ENCODE results near the gene PPIE.

DNA sequence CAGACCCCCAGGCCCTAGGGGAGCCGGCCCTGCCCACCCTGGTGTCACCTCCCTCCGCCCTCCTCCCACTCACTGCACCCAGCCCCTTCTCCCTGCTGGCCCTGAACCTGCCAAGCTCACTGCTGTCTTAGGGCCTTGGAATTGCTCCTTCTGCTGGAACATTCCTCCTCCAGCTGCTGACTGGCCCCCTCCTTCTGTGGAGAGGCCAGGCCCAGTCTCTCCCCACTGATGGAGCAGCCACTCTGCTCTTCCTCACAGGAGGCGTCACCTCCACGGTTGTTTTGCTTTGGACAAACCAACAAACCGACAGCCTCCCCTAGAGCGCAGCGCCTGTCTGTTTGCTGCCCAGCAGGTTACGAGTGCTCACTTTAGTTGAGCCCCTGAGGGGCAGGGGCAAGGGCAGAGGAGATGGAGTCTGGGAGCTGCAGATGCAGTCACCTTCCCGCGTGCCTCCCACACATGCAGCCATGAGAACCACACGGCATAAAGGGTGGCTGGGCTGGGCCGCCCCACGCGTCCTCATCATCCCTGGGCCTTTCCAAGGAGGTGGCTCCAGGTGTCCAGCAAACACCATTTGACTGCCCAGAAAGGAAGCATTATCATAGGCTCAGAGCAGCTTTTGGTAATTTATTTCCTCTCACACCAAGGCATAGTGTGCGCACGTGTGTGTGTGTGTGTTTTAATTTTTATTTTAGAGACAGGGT is 23.0 kb downstream of the PPIE start:
- TF ChIP-seq, protein P1, sequence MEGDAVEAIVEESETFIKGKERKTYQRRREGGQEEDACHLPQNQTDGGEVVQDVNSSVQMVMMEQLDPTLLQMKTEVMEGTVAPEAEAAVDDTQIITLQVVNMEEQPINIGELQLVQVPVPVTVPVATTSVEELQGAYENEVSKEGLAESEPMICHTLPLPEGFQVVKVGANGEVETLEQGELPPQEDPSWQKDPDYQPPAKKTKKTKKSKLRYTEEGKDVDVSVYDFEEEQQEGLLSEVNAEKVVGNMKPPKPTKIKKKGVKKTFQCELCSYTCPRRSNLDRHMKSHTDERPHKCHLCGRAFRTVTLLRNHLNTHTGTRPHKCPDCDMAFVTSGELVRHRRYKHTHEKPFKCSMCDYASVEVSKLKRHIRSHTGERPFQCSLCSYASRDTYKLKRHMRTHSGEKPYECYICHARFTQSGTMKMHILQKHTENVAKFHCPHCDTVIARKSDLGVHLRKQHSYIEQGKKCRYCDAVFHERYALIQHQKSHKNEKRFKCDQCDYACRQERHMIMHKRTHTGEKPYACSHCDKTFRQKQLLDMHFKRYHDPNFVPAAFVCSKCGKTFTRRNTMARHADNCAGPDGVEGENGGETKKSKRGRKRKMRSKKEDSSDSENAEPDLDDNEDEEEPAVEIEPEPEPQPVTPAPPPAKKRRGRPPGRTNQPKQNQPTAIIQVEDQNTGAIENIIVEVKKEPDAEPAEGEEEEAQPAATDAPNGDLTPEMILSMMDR (IDR thresholded peaks at IDR 0.05), result no peak
- no peak for TF ChIP-seq POLR2A (IDR thresholded peaks at IDR 0.05)
- TF ChIP-seq POLR2AphosphoS5 (IDR thresholded peaks at IDR 0.05), result no peak

All from gastroesophageal sphincter (tissue), 3 donors.